ENCODE data around the gene RPS25.
"Not testable (repeated sequence)": the region's sequence is repeated elsewhere in the genome, so short reads cannot be mapped to it uniquely, and the experiment has no call there.

RPS25 gene

GRCh38 chr11:119041821-119042514 is 23.8 kb upstream of the RPS25 start:
- DNase-seq (ENCODE audit: low read depth) = no peak
- H3K4me3 ChIP-seq (ENCODE audit: low read depth, low read length) = no peak overlapping the region

GRCh38 chr11:119039471-119039870 is 21.3 kb upstream of the RPS25 start:
- not testable (repeated sequence) for DNase-seq (ENCODE audit: low read depth); H3K4me3 ChIP-seq (ENCODE audit: low read depth, low read length)

- no peak for DNase-seq (ENCODE audit: low read depth)
- no peak overlapping the region for H3K4me3 ChIP-seq (ENCODE audit: low read depth, low read length)
Measured at GRCh38 chr11:119038884-119039283, 20.7 kb upstream of the RPS25 start.

GRCh38 chr11:119034813-119035212 is 16.7 kb upstream of the RPS25 start:
- DNase-seq (ENCODE audit: low read depth) = no peak
- no peak overlapping the region for H3K4me3 ChIP-seq (ENCODE audit: low read depth, low read length)

- not testable (repeated sequence) for DNase-seq (ENCODE audit: low read depth); H3K4me3 ChIP-seq (ENCODE audit: low read depth, low read length)
Measured at GRCh38 chr11:119033421-119033820, 15.3 kb upstream of the RPS25 start.

- H3K4me3 ChIP-seq (ENCODE audit: low read depth, low read length) = no peak overlapping the region
- no peak for DNase-seq (ENCODE audit: low read depth)
Measured at GRCh38 chr11:119031912-119032280, 13.8 kb upstream of the RPS25 start.

DNA sequence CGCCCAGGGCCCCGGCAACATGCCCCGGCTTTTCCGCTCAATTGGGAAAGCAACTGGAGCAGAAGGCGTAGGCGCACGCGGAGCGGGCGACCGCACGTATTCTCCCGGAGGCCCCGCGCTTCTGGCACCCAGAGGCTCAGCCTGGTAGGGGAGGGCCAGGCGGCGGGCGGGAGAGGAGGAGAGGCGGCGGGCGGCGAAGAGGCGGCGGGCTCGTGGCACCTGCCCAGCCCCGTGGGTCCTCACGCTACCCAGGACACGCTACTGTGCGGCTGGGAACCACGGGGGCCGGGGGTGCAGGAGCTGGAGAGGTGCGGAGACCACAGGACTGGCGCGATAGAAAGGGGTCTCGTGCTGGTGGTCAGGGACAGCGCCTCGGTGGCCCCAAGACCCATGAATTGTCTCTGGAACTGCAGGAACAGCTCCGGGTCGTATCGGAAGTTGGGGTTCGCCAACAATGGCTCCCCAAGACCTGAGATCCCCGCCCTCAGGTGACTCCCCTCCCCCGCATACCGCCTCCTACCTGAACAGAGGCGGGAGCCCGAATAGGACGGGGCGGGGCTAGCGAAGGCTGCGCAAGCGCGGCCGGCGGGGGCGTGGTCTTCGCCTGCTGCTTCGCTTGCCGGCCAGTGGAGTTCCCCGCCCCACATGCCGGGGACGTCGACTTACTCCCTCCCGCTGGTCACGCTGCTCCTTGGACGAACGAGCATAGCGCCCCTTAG is 12.3 kb upstream of the RPS25 start, which contains the start of gene SLC37A4:
Gene SLC37A4, minus strand, starts transcription at position 549 of the 719 bp plus-strand sequence.
- DNase-seq (ENCODE audit: low read depth) = peak; percentile 92
- peak within 1 kb of the TSS; percentile 89 for H3K4me3 ChIP-seq (ENCODE audit: low read depth, low read length)

- DNase-seq (ENCODE audit: low read depth) = no peak
Measured at GRCh38 chr11:119030029-119030328, 11.8 kb upstream of the RPS25 start.

DNA sequence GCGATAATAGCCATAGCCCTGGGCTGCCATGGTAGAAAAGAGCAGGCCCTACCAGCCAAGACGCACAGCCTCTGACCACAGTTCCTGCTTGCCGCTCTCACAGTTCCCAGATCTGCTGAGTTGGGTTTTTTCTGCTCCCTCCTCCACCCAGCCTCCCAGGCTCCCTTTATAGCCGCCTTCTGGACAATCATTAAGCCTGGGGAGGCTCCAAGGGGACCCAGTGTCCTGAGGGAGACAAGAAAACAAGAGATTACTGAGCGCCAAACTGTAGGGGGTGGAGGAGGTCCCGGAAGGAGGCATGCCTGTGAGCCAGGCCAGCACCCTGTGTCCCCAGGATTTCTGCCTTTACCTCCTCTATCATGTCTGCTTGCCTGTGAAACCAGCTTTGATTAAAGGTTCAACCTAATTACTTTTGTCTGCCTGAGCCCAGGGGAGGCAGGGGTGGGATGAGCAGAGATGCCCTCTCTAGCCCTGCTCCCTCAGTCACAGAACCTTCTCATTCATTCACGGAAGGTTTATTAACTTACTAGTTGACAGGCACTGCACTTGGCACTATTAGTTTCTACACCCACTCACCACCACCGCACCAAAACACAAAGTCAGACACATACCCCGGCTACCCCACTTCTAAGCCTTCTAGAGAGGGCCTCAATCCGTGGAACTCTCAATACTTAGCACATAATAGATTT is 11.3 kb upstream of the RPS25 start:
- H3K4me3 ChIP-seq (ENCODE audit: low read depth, low read length) = peak overlapping the region; percentile 89
- DNase-seq (ENCODE audit: low read depth) = no peak

More at GRCh38 chr11:119030029-119030328, 11.8 kb upstream of the RPS25 start:
- H3K4me3 ChIP-seq (ENCODE audit: low read depth, low read length) = peak overlapping the region; percentile 89

- no peak for DNase-seq (ENCODE audit: low read depth)
- no peak overlapping the region for H3K4me3 ChIP-seq (ENCODE audit: low read depth, low read length)
Measured at GRCh38 chr11:119029069-119029339, 10.9 kb upstream of the RPS25 start.

GRCh38 chr11:119028346-119029068 is 10.4 kb upstream of the RPS25 start:
- DNase-seq (ENCODE audit: low read depth) = no peak
- no peak overlapping the region for H3K4me3 ChIP-seq (ENCODE audit: low read depth, low read length)

- DNase-seq (ENCODE audit: low read depth) = no peak
Measured at GRCh38 chr11:119027561-119028345, 9.6 kb upstream of the RPS25 start.

DNA sequence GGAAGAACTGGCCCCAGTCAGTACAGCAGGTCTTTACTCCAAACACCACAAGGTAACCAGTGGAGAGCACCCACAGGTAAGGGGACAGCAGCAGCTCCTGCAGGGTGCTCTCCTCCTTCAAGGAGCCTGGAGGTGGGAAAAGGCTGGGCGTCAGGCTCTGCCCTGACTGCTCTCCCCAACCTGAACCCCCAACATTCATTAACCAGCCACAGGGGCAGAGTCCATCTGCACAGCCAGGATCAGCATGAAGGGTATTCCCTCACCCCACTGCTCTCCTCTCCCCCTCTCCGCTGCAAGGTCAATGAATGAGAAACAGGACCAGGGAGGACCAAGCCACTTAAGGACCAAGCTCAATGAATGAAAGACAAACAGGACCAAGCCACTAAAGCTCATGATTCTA is 8.8 kb upstream of the RPS25 start:
- no peak overlapping the region for H3K4me3 ChIP-seq (ENCODE audit: low read depth, low read length)

More at GRCh38 chr11:119027561-119028345, 9.6 kb upstream of the RPS25 start:
- no peak overlapping the region for H3K4me3 ChIP-seq (ENCODE audit: low read depth, low read length)

GRCh38 chr11:119025978-119026766 is 8.0 kb upstream of the RPS25 start:
- H3K4me3 ChIP-seq (ENCODE audit: low read depth, low read length) = no peak overlapping the region
- no peak for DNase-seq (ENCODE audit: low read depth)

More for the DNA sequence above, 8.8 kb upstream of the RPS25 start:
- no peak for DNase-seq (ENCODE audit: low read depth)

- DNase-seq (ENCODE audit: low read depth) = no peak
- H3K4me3 ChIP-seq (ENCODE audit: low read depth, low read length) = no peak overlapping the region
Measured at GRCh38 chr11:119025541-119025940, 7.4 kb upstream of the RPS25 start.

DNA sequence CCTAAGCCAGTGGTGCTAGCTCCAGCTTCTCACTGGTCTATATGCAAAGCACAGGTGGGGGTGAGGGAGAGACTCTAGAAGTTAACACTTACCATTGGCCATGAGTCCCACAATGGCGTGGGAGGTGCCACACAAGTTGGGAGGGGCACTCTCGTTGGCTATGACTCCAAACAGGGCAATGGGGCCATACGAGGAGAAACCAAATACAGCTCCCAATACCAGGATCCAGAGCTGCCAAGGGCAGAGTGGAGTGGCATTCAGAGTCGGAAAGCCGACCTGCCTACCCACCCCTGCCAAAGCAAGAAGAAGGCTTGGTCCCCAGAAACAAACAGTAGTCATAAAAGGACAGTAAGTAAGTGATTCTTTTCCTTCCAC is 6.9 kb upstream of the RPS25 start:
- no peak for DNase-seq (ENCODE audit: low read depth)
- no peak overlapping the region for H3K4me3 ChIP-seq (ENCODE audit: low read depth, low read length)

DNA sequence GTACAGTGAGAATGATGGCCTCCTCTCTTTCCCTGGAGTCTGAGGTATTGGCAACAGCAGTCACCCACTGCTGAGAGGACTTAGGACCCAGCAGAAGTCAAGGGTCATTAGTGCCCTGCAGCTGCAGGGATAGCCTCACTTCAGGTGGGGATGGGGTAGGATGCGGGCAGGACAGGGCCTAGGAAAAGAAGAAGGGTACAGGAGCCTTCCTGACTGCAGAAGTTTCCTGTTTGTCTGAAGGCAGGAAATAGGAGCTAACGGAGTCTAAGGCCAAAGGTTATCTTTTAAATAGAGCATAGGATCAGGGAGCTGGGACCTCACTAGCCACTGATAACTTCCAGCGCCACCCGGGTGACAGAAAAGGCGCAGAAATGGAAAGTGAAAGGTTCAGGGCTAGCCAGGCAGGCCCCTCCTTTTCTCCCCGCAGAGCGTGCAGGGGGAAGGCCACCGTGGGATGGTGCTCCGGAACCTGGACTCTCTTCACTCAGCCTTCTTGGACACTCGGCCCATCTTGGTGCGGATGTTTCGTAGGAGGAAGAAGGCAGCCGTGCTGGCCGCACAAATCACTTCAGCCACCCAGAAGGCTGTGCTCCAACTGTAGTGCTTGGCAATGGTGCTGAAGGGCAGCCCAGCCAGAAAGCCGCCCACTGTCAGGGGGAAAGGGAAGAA is 6.4 kb upstream of the RPS25 start:
- H3K4me3 ChIP-seq (ENCODE audit: low read depth, low read length) = no peak overlapping the region

DNA sequence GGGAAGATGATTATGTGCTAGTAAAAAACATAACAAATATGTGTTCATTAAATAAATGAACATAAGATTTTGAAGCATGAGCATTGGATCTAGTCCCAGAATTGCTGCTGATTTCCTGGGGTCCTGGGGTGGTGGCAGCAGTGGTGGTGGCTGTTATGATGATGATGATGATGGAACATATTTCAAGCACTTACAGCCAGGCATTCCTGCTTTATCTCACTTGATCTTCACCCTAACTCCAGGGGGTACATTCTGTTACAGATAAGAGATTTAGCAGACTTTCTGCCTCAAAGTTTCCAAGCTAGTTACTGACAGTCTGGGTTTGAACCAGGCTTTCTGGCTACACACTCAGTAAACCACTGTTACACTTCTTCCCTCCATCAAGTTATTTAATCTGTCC is 5.6 kb upstream of the RPS25 start:
- DNase-seq (ENCODE audit: low read depth) = no peak
- H3K4me3 ChIP-seq (ENCODE audit: low read depth, low read length) = no peak overlapping the region

More for the DNA sequence above, 6.4 kb upstream of the RPS25 start:
- DNase-seq (ENCODE audit: low read depth) = no peak
